Coronary artery (tissue), 2 donors: Measurements from ENCODE around the gene PCDHB8.
"Not testable (repeated sequence)": the region's sequence is repeated elsewhere in the genome, so short reads cannot be mapped to it uniquely, and the experiment has no call there.

Experiments
- DNase-seq: peaks from one replicate; pipeline ENCODE4 v3.0.0-alpha.2; 2017; ENCODE audit warnings: low spot score
- H3K27ac ChIP-seq, 2 donors: fragments of 200-600 bp; sonication (generic); one replicate each; pipeline ENCODE4 v1.5.1; 2016 to 2019
- H3K4me3 ChIP-seq: fragments of 200-600 bp; sonication (generic); 2 replicates; pipeline ENCODE4 v1.5.1; 2016; ENCODE audit warnings: mild to moderate bottlenecking, moderate library complexity
- CTCF ChIP-seq: fragments of 200-600 bp; sonication (generic); IDR thresholded peaks from one replicate; pipeline ENCODE4 v1.5.1; 2019; ENCODE audit warnings: antibody characterized with exemption

The PCDHB8 gene

GRCh38 chr5:141199359-141200235 is 22.0 kb downstream of the PCDHB8 start, which contains the start of gene PCDHB11:
PCDHB11 (plus strand) TSS chr5:141199627; CDS start chr5:141199775, 148 bp downstream.
- H3K4me3 ChIP-seq = peak within 1 kb of the TSS; percentile 17
- no peak within 1 kb of the TSS for H3K27ac ChIP-seq
- TF ChIP-seq CTCF = no peak
- DNase-seq = no peak

- DNase-seq, H3K27ac ChIP-seq: not testable (repeated sequence)
- peak overlapping the region; percentile 17 for H3K4me3 ChIP-seq
Measured at GRCh38 chr5:141201126-141201525, 23.5 kb downstream of the PCDHB8 start.

GRCh38 chr5:141201646-141202045 is 24.1 kb downstream of the PCDHB8 start:
- DNase-seq, H3K4me3 ChIP-seq, H3K27ac ChIP-seq: not testable (repeated sequence)

- Histone ChIP-seq H3K4me3 (peak within 1 kb of the TSS; percentile 55), H3K27ac (no peak within 1 kb of the TSS)
- DNase-seq = no peak
- TF ChIP-seq CTCF = no peak
Measured at GRCh38 chr5:141208478-141208877, 30.9 kb downstream of the PCDHB8 start, which contains the start of gene PCDHB12. PCDHB12 (plus strand) TSS chr5:141208719; CDS start chr5:141208908, 189 bp downstream.

- H3K27ac ChIP-seq, DNase-seq, H3K4me3 ChIP-seq: not testable (repeated sequence)
Measured at GRCh38 chr5:141210281-141210680, 32.7 kb downstream of the PCDHB8 start.

- not testable (repeated sequence) for H3K4me3 ChIP-seq, DNase-seq, H3K27ac ChIP-seq
Measured at GRCh38 chr5:141210849-141211248, 33.3 kb downstream of the PCDHB8 start.

GRCh38 chr5:141213656-141214339 is 36.2 kb downstream of the PCDHB8 start, which contains the start of gene PCDHB13:
PCDHB13 (plus strand) TSS chr5:141213919; CDS start chr5:141214124, 205 bp downstream.
- not testable (repeated sequence) for H3K27ac ChIP-seq, DNase-seq
- H3K4me3 ChIP-seq = peak within 1 kb of the TSS; percentile 44

- not testable (repeated sequence) for H3K27ac ChIP-seq, DNase-seq
- H3K4me3 ChIP-seq = peak overlapping the region; percentile 8
Measured at GRCh38 chr5:141214583-141214982, 37.0 kb downstream of the PCDHB8 start.

- peak overlapping the region; percentile 40 for H3K4me3 ChIP-seq
- not testable (repeated sequence) for H3K27ac ChIP-seq, DNase-seq
Measured at GRCh38 chr5:141215504-141215903, 37.9 kb downstream of the PCDHB8 start.

- H3K27ac ChIP-seq, H3K4me3 ChIP-seq, DNase-seq: not testable (repeated sequence)
Measured at GRCh38 chr5:141216035-141216434, 38.4 kb downstream of the PCDHB8 start.

GRCh38 chr5:141223112-141223783 is 45.7 kb downstream of the PCDHB8 start, which contains the start of gene PCDHB14:
PCDHB14 (plus strand) TSS chr5:141223343; CDS start chr5:141223506, 163 bp downstream.
- no peak for DNase-seq
- H3K27ac ChIP-seq = no peak within 1 kb of the TSS
- H3K4me3 ChIP-seq = peak within 1 kb of the TSS; percentile 49
- TF ChIP-seq CTCF = no peak

GRCh38 chr5:141224844-141225243 is 47.3 kb downstream of the PCDHB8 start:
- DNase-seq = not testable (repeated sequence)

GRCh38 chr5:141225421-141225820 is 47.8 kb downstream of the PCDHB8 start:
- H3K4me3 ChIP-seq, DNase-seq, H3K27ac ChIP-seq: not testable (repeated sequence)

More at GRCh38 chr5:141224844-141225243, 47.3 kb downstream of the PCDHB8 start:
- not testable (repeated sequence) for H3K4me3 ChIP-seq, H3K27ac ChIP-seq
